B cell (primary cell): ENCODE results near the gene OPN1MW. TPM values are rescaled to one million over a fixed set of nuclear protein-coding genes. Genes with fewer than 3 reads are reported as not detected.
"Not testable (repeated sequence)": the region's sequence is repeated elsewhere in the genome, so short reads cannot be mapped to it uniquely, and the experiment has no call there.

Experiments used
- ATAC-seq: fragments of 200-7000 bp; cut with Tn5 transposase; one replicate; pipeline ENCODE4 v1.10.0; 2021; ENCODE audit warnings: low read depth, mild to moderate bottlenecking, moderate number of reproducible peaks, moderate library complexity
- CTCF ChIA-PET: fragments of 350-600 bp; sonication (Branson Sonifier 250); formaldehyde crosslinking; loops from one replicate; lab custom pipeline; 2021; ENCODE audit warnings: antibody characterized with exemption, inconsistent platforms; lab: Charles Lee
- POLR2A ChIA-PET: fragments of 350-600 bp; sonication (Branson Sonifier 250); formaldehyde crosslinking; loops from one replicate; lab custom pipeline; 2021; ENCODE audit warnings: antibody characterized with exemption; lab: Charles Lee
- DNase-seq: peaks from one replicate; pipeline ENCODE4 v3.0.0; 2013
- H2AFZ ChIP-seq: 2 replicates; pipeline ENCODE4 v1.6.1; 2012; ENCODE audit warnings: mild to moderate bottlenecking, low read depth, low read length; ENCODE audit not compliant: insufficient read depth, poor library complexity, severe bottlenecking
- H3K27ac ChIP-seq, 2 donors: 1 replicate in 1 of 2; 2 replicates in 1 of 2; pipeline ENCODE4 v1.5.1; 2012 to 2013; ENCODE audit warnings: low read length in 2 of 2, mild to moderate bottlenecking in 2 of 2, moderate library complexity in 1 of 2
- H3K27me3 ChIP-seq, 4 experiments: fragments of 200-600 bp in 1 of 4; sonication (generic) in 1 of 4; replicated peaks in 1 of 4; 1 replicate in 2 of 4; 2 replicates in 2 of 4; pipeline versions ENCODE4 v1.6.1 to v1.7.0; 2013 to 2016; ENCODE audit warnings: low read length in 3 of 4, mild to moderate bottlenecking in 2 of 4, mixed read lengths in 1 of 4, moderate library complexity in 1 of 4; ENCODE audit not compliant: insufficient read depth in 4 of 4, control insufficient read depth in 3 of 4; ENCODE audit errors: control extremely low read depth in 1 of 4
- H3K36me3 ChIP-seq, 2 experiments: replicated peaks in 1 of 2; 1 replicate in 1 of 2; 2 replicates in 1 of 2; pipeline versions ENCODE4 v1.6.1 to v1.7.1; 2013; ENCODE audit warnings: low read length in 1 of 2; ENCODE audit not compliant: insufficient read depth in 2 of 2, control insufficient read depth in 1 of 2; ENCODE audit errors: control extremely low read depth in 1 of 2, extremely low read depth in 1 of 2
- H3K4me1 ChIP-seq, 2 donors: fragments of 200-600 bp in 1 of 2; sonication (generic) in 1 of 2; 1 replicate in 1 of 2; 2 replicates in 1 of 2; pipeline versions ENCODE4 v1.5.1 to v1.6.1; 2013 to 2017; ENCODE audit warnings: low read length in 2 of 2; ENCODE audit not compliant: control insufficient read depth in 2 of 2, insufficient read depth in 2 of 2
- H3K4me2 ChIP-seq: replicated peaks from 2 replicates; pipeline ENCODE3; 2012; ENCODE audit warnings: mild to moderate bottlenecking, low read depth, low read length; ENCODE audit not compliant: poor library complexity, severe bottlenecking
- H3K4me3 ChIP-seq, 5 experiments: fragments of 200-600 bp in 1 of 5; sonication (generic) in 1 of 5; 1 replicate in 3 of 5; 2 replicates in 2 of 5; pipeline versions ENCODE4 v1.5.1 to v1.7.0; 2011 to 2016; ENCODE audit warnings: low read length in 4 of 5, mild to moderate bottlenecking in 4 of 5, low read depth in 2 of 5, control low read depth in 1 of 5, moderate library complexity in 1 of 5; ENCODE audit not compliant: insufficient read depth in 1 of 5; ENCODE audit errors: control extremely low read depth in 1 of 5, extremely low read depth in 1 of 5
- H3K79me2 ChIP-seq: fragments of 200-600 bp; sonication (generic); one replicate; pipeline ENCODE4 v1.6.0; 2016; ENCODE audit warnings: low read length; ENCODE audit not compliant: control insufficient read depth, insufficient read depth
- H3K9ac ChIP-seq: fragments of 200-600 bp; sonication (generic); 2 replicates; pipeline ENCODE4 v1.6.1; 2017; ENCODE audit warnings: mild to moderate bottlenecking, low read length, moderate library complexity
- H3K9me3 ChIP-seq, 3 donors: one replicate each; pipeline versions ENCODE4 v1.6.1 to v1.7.1; 2013; ENCODE audit warnings: low read length in 2 of 3; ENCODE audit not compliant: control insufficient read depth in 2 of 3, insufficient read depth in 1 of 3; ENCODE audit errors: control extremely low read depth in 1 of 3
- H4K20me1 ChIP-seq: 2 replicates; pipeline ENCODE4 v1.6.0; 2012; ENCODE audit warnings: mild to moderate bottlenecking, low read length; ENCODE audit not compliant: insufficient read depth, control insufficient read depth, poor library complexity, severe bottlenecking
- H3K27ac Mint-ChIP-seq: one replicate; pipeline ENCODE4 v1.8.0; 2021; ENCODE audit warnings: mixed read lengths
- H3K27me3 Mint-ChIP-seq: one replicate; pipeline ENCODE4 v1.8.0; 2021; ENCODE audit warnings: mixed read lengths
- H3K4me1 Mint-ChIP-seq: one replicate; pipeline ENCODE4 v1.8.0; 2021; ENCODE audit warnings: mixed read lengths
- H3K4me3 Mint-ChIP-seq: one replicate; pipeline ENCODE4 v1.8.0; 2021; ENCODE audit warnings: mixed read lengths
- H3K9me3 Mint-ChIP-seq: one replicate; pipeline ENCODE4 v1.8.0; 2022; ENCODE audit warnings: mixed read lengths; ENCODE audit not compliant: insufficient read depth
- CTCF ChIP-seq: fragments of 200-600 bp; IDR thresholded peaks from one replicate; pipeline ENCODE4 v1.8.0; 2022; ENCODE audit warnings: antibody characterized with exemption, mild to moderate bottlenecking
- EZH2 ChIP-seq: IDR thresholded peaks from 2 replicates; pipeline ENCODE4 v1.6.1; 2012; ENCODE audit warnings: borderline replicate concordance, low read depth, mild to moderate bottlenecking, moderate library complexity, low read length; ENCODE audit not compliant: insufficient read depth, poor library complexity, severe bottlenecking
- WGBS: methylation state at CpG from one replicate; pipeline ENCODE4 v1.1.5; 2013; ENCODE audit warnings: missing lambda C conversion rate; ENCODE audit not compliant: insufficient coverage; 5-methylcytosine and 5-hydroxymethylcytosine counted together
- intact Hi-C: fragments of 100-400 bp; cut with micrococcal nuclease; formaldehyde crosslinking; loops from one replicate; pipeline ENCODE4 v1.10.0; 2022
- polyA plus RNA-seq: library from polyadenylated mRNA; depleted of rRNA; stranded (reverse); fragments of >200 nt; gene quantifications from 2 replicates; pipeline ENCODE4 v1.2.3, GENCODE V29; 2012
- total RNA-seq, 2 donors: library from RNA; stranded (reverse); fragments of 120-200 nt in 1 of 2; gene quantifications; 1 replicate in 1 of 2; 2 replicates in 1 of 2; pipeline versions ENCODE4 v1.2.3 to v1.2.4, GENCODE V29; 2013 to 2022

OPN1MW gene
- total and polyA plus RNA-seq, 2 donors (not counting 1 experiment from before 2014, with no cell fraction given): not detected

DNA sequence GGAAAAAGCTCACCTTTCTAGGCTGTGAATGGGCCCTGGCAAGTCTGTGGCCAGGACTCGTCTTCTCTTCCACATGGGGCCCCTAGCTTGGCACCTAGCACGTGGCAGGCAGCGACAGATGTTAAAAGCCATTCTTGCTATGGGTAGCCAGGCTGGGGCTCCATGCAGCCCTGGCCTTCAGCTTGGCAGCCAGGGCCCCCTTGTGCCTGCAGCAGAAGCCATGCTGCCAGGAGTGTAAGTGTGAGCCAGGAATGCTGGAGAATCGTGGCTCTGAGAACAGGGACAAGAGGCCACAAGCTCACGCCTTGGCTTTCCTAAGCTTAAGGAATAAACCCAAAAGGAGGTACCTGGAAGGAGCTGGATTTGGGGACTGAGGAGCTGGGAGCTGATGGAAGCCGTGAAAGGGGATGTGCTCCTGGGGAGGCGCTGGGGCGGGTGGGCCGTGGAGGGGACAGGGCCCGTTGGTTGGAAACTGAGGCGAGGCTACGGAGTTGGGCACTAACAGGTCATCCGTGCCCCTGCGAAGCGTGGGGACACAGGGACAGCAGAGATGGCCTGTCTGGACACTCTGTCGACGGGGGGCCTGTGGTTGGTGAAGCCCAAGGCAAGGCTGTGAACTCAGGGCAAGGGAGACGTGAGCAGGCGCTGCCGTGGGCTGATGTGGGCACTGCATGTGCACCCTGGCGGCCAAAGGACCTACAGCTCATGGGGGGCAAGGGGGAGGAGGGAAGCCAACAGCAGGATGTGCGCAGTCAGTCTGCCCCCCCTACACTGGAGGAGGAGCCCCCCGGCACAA lies 39.2 kb upstream of the OPN1MW start:
- Histone ChIP-seq H3K27me3 (no peaks in the 10 kb centered on the region), H3K4me3 (no peak overlapping the region), H3K36me3 (no peaks in the 10 kb centered on the region), H2AFZ (no peak overlapping the region), H3K9ac (no peak overlapping the region), H3K27ac (no peak overlapping the region), H3K4me1 (no peaks in the 10 kb centered on the region), H3K9me3 (no peaks in the 10 kb centered on the region), H3K4me2 (no peak overlapping the region), H3K79me2 (no peaks in the 10 kb centered on the region), H4K20me1 (no peaks in the 10 kb centered on the region)
- Mint-ChIP-seq H3K4me3 (no peak overlapping the region), H3K27me3 (no peaks in the 10 kb centered on the region), H3K27ac (no peak overlapping the region), H3K4me1 (no peaks in the 10 kb centered on the region), H3K9me3 (no peaks in the 10 kb centered on the region)
- 83% methylated on average over 8 of the region's 23 CpGs for WGBS
- TF ChIP-seq CTCF (no peak), EZH2 (no peak)
- DNase-seq (no peak), ATAC-seq (no peak)
- intact Hi-C loops: no loop called here
- CTCF ChIA-PET: no interaction called here
- POLR2A ChIA-PET: interaction anchor here (0.6 kb wide), 1 partner anchor 228 kb away, joined by 4 read pairs; no protein-coding TSS in a partner anchor

GRCh38 chrX:154144010-154144409 lies 38.4 kb upstream of the OPN1MW start, which contains the start of gene OPN1LW:
TSS of gene OPN1LW (plus strand) at chrX:154144243. CDS start at chrX:154144284, 41 bp downstream.
- CTCF ChIA-PET, DNase-seq, H3K36me3 ChIP-seq, POLR2A ChIA-PET, H3K27me3 Mint-ChIP-seq, H3K4me3 ChIP-seq, H3K4me2 ChIP-seq, H3K4me3 Mint-ChIP-seq, ATAC-seq, H3K9ac ChIP-seq, H3K79me2 ChIP-seq, H3K27ac Mint-ChIP-seq, H3K4me1 ChIP-seq, H3K4me1 Mint-ChIP-seq, H3K9me3 Mint-ChIP-seq, H3K27ac ChIP-seq, H3K9me3 ChIP-seq, H2AFZ ChIP-seq, intact Hi-C loops, H3K27me3 ChIP-seq, H4K20me1 ChIP-seq: not testable (repeated sequence)
- 100% methylated on average over 5 of the region's 15 CpGs for WGBS

- POLR2A ChIA-PET, H3K27ac ChIP-seq: not testable (repeated sequence)
Measured at GRCh38 chrX:154151030-154151429, 31.4 kb upstream of the OPN1MW start.

More at GRCh38 chrX:154151030-154151429, 31.4 kb upstream of the OPN1MW start:
- H3K9ac ChIP-seq, H3K4me1 ChIP-seq, H4K20me1 ChIP-seq, H3K4me1 Mint-ChIP-seq, H3K4me2 ChIP-seq, H3K27me3 Mint-ChIP-seq, CTCF ChIA-PET, H3K4me3 ChIP-seq, H3K27ac Mint-ChIP-seq, H3K79me2 ChIP-seq, H3K4me3 Mint-ChIP-seq, H3K9me3 ChIP-seq, H3K9me3 Mint-ChIP-seq, intact Hi-C loops, H3K36me3 ChIP-seq, ATAC-seq, DNase-seq, H2AFZ ChIP-seq, H3K27me3 ChIP-seq: not testable (repeated sequence)
- no CpG with 5 or more reads among the region's 6 CpGs for WGBS
